GM21619 (cell line): ENCODE measurements around the gene MYLK2.
"Not testable (repeated sequence)": the region's sequence is repeated elsewhere in the genome, so short reads cannot be mapped to it uniquely, and the experiment has no call there.

Experiments used
- ATAC-seq: cut with Tn5 transposase; IDR thresholded peaks from one replicate; pipeline ENCODE4 v1.9.1; 2021; ENCODE audit not compliant: unreplicated experiment

MYLK2 gene

GRCh38 chr20:31815408-31816188 lies 3.6 kb upstream of the MYLK2 start:
- ATAC-seq: no peak

- ATAC-seq: no peak
Measured at GRCh38 chr20:31816221-31816620, 2.9 kb upstream of the MYLK2 start.

- ATAC-seq: no peak
Measured at GRCh38 chr20:31817461-31817860, 1.7 kb upstream of the MYLK2 start.

GRCh38 chr20:31818376-31818908 lies 714 bp upstream of the MYLK2 start:
- ATAC-seq: no peak

- no peak for ATAC-seq
Measured at GRCh38 chr20:31820228-31820627, 1.1 kb downstream of the MYLK2 start.

GRCh38 chr20:31821427-31821826 lies 2.3 kb downstream of the MYLK2 start:
- ATAC-seq: no peak

GRCh38 chr20:31822421-31823330 lies 3.5 kb downstream of the MYLK2 start:
- no peak for ATAC-seq

GRCh38 chr20:31823360-31824124 lies 4.4 kb downstream of the MYLK2 start:
- no peak for ATAC-seq

GRCh38 chr20:31824125-31824485 lies 4.9 kb downstream of the MYLK2 start:
- ATAC-seq: no peak

GRCh38 chr20:31824554-31825313 lies 5.6 kb downstream of the MYLK2 start:
- no peak for ATAC-seq

GRCh38 chr20:31826074-31826473 lies 6.9 kb downstream of the MYLK2 start:
- ATAC-seq: no peak

GRCh38 chr20:31827059-31827458 lies 7.9 kb downstream of the MYLK2 start:
- ATAC-seq: no peak

- not testable (repeated sequence) for ATAC-seq
Measured at GRCh38 chr20:31828016-31828415, 8.9 kb downstream of the MYLK2 start.

GRCh38 chr20:31829731-31830130 lies 10.6 kb downstream of the MYLK2 start:
- ATAC-seq: no peak

- no peak for ATAC-seq
Measured at GRCh38 chr20:31830406-31830981, 11.3 kb downstream of the MYLK2 start.

GRCh38 chr20:31831211-31831610 lies 12.1 kb downstream of the MYLK2 start:
- ATAC-seq: no peak

- no peak for ATAC-seq
Measured at GRCh38 chr20:31831771-31832306, 12.7 kb downstream of the MYLK2 start.

GRCh38 chr20:31833130-31833930 lies 14.2 kb downstream of the MYLK2 start:
- ATAC-seq: no peak

- no peak for ATAC-seq
Measured at GRCh38 chr20:31833931-31834521, 14.9 kb downstream of the MYLK2 start.
